Adrenal gland (tissue), 5 donors: ENCODE data around the gene LARP4B.

Source experiments
- CTCF ChIP-seq, 6 experiments: fragments of 450-650 bp in 4 of 6; fragments of 200-600 bp in 2 of 6; sonication (generic) in 1 of 6; IDR thresholded peaks; 1 replicate in 5 of 6; 2 replicates in 1 of 6; pipeline versions ENCODE4 v1.5.1 to v1.8.0; 2016 to 2021; ENCODE audit warnings: antibody characterized with exemption in 6 of 6, mild to moderate bottlenecking in 2 of 6, moderate library complexity in 1 of 6
- POLR2A ChIP-seq, 2 donors: fragments of 450-650 bp; IDR thresholded peaks; one replicate each; pipeline ENCODE4 v1.6.1; 2017; ENCODE audit warnings: antibody characterized with exemption in 2 of 2, mild to moderate bottlenecking in 2 of 2, moderate library complexity in 1 of 2
- donor health status: DM: no; HTN: no; CAD: no.

GRCh38 chr10:867807-868206 lies 63.7 kb downstream of the LARP4B start:
- TF ChIP-seq POLR2A (IDR thresholded peaks at IDR 0.05) (no peak), CTCF (IDR thresholded peaks at IDR 0.05) (no peak)
